H7 (cell line): ENCODE results near the gene ZNF665. TPM values are rescaled to one million over a fixed set of nuclear protein-coding genes. Genes with fewer than 3 reads are reported as not detected.
"Not testable (repeated sequence)": the region's sequence is repeated elsewhere in the genome, so short reads cannot be mapped to it uniquely, and the experiment has no call there.

ENCODE experiments used
- DNase-seq: peaks from one replicate; pipeline ENCODE4 v3.0.0; 2012
- H3K27me3 ChIP-seq: 2 replicates; pipeline ENCODE4 v1.6.0; 2011; ENCODE audit warnings: mild to moderate bottlenecking, low read length; ENCODE audit not compliant: control insufficient read depth, insufficient read depth
- H3K36me3 ChIP-seq: replicated peaks from 2 replicates; pipeline ENCODE4 v1.5.1; 2011; ENCODE audit warnings: low read length; ENCODE audit not compliant: control insufficient read depth, insufficient read depth
- H3K4me3 ChIP-seq: 2 replicates; pipeline ENCODE4 v1.5.1; 2011; ENCODE audit warnings: low read depth, mild to moderate bottlenecking, control low read depth, low read length, moderate library complexity; ENCODE audit not compliant: insufficient read depth
- total RNA-seq: library from RNA; depleted of rRNA; stranded (reverse); fragments of >200 nt; shearing (Covaris generic); gene quantifications from 2 replicates; pipeline ENCODE4 v1.2.3, GENCODE V29; 2014; rRNA removed

ZNF665 gene
- 3.9 and 4.0 TPM in 2 replicates for total RNA-seq

GRCh38 chr19:53192771-53193534 is at the start of gene ZNF665:
Gene ZNF665, minus strand, starts transcription at chr19:53193358. Its CDS starts 10,460 bp downstream, at chr19:53182898.
- Histone ChIP-seq H3K27me3 (peaks cover 5% of the 10 kb centered on the region; the same call in 1 of the 2 replicates), H3K36me3 (no peaks in the 10 kb centered on the region), H3K4me3 (peak within 1 kb of the TSS; percentile 83)
- peak; percentile 93 for DNase-seq

DNA sequence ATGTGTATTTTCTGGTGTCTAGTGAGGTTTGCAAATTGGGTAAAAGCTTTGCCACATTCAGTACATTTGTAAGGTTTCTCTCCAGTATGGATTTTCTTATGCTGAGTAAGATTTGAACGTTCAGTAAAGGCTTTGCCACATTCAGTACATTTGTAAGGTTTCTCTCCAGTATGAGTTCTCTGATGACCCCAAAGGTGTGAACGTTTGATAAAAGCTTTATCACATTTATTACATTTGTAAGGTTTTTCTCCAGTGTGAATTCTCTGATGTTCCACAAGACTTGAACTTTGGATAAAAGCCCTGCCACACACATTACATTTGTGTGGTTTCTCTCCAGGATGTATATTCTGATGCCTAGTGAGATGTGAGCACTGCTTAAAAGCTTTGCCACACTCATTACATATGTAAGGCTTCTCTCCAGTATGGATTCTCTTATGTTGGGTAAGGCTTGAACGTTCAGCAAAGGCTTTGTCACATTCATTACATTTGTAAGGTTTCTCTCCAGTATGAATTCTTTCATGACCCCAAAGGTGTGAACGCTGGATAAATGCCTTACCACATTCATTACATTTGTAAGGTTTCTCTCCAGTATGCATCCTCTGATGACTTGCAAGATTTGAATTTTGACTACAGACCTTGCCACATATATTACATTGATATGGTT is 44.1 kb upstream of the ZNF665 start:
- no peaks in the 10 kb centered on the region for H3K27me3 ChIP-seq
- DNase-seq, result no peak
- H3K36me3 ChIP-seq, result peaks cover 2% of the 10 kb centered on the region; the same call in 1 of the 2 replicates
- no peak overlapping the region for H3K4me3 ChIP-seq

DNA sequence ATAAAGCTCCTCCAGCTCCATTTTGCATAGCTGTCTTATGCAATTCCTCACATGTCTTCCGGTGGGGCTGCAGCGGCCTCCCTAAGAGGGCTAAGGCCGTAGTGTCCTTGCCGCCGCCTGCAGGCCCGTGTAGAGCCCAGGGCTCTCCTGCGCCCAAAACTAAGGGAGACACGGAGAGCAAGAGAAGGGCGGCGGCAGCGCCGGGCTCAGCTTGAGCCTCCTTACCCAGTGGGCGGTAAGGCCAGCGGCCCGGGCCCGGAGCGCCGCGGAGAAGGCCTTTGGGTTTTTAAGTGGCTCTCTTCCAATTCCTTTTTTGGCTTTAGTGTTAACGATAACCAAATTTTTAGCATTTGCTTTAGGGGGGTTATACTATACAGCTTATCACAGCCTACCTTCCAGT is 31.4 kb upstream of the ZNF665 start:
- DNase-seq, result no peak
- no peak overlapping the region for H3K4me3 ChIP-seq
- no peaks in the 10 kb centered on the region for H3K27me3 ChIP-seq
- H3K36me3 ChIP-seq, result no peaks in the 10 kb centered on the region

- not testable (repeated sequence) for H3K36me3 ChIP-seq, H3K4me3 ChIP-seq, DNase-seq, H3K27me3 ChIP-seq
Observed at GRCh38 chr19:53222716-53223115, 29.6 kb upstream of the ZNF665 start.

DNA sequence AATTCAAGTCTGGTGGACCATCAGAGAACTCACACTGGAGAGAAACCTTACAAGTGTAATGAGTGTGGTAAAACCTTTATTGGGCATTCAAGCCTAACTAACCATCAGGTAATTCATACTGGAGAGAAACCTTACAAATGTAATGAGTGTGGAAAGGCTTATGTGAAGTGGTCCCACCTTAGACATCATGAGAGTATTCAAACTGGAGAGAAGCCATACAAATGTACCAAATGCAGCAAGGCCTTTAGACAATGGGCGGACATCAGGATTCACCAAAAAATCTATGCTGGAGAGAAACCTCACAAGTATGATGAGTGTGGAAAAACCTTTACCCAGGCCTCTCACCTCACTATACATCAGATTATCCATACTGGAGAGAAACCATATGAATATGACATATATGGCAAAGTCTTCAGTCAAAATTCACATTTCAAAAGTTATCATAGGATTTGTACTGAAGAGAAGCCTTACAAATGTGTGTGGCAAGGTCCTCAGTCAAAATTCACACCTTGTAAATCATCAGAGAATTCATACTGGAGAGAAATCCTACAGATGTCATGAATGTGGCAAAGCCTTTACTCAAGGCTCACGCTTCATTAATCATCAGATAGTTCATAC is 19.7 kb upstream of the ZNF665 start:
- H3K36me3 ChIP-seq, result no peaks in the 10 kb centered on the region; the same call in none of the 2 replicates
- no peak for DNase-seq
- no peak overlapping the region for H3K4me3 ChIP-seq
- H3K27me3 ChIP-seq, result no peaks in the 10 kb centered on the region

GRCh38 chr19:53211554-53211953 is 18.4 kb upstream of the ZNF665 start:
- not testable (repeated sequence) for H3K36me3 ChIP-seq, DNase-seq, H3K27me3 ChIP-seq, H3K4me3 ChIP-seq

- Histone ChIP-seq H3K36me3 (no peaks in the 10 kb centered on the region), H3K4me3 (peak overlapping the region; percentile 78), H3K27me3 (peaks cover 5% of the 10 kb centered on the region; the same call in 1 of the 2 replicates)
- DNase-seq, result peak; percentile 100
Observed at GRCh38 chr19:53196777-53197396, 3.7 kb upstream of the ZNF665 start.

- no peak overlapping the region for H3K4me3 ChIP-seq
- H3K27me3 ChIP-seq, result peaks cover 5% of the 10 kb centered on the region; the same call in 1 of the 2 replicates
- DNase-seq, result peak; percentile 80
- no peaks in the 10 kb centered on the region for H3K36me3 ChIP-seq
Observed at GRCh38 chr19:53195265-53195903, 2.2 kb upstream of the ZNF665 start.

DNA sequence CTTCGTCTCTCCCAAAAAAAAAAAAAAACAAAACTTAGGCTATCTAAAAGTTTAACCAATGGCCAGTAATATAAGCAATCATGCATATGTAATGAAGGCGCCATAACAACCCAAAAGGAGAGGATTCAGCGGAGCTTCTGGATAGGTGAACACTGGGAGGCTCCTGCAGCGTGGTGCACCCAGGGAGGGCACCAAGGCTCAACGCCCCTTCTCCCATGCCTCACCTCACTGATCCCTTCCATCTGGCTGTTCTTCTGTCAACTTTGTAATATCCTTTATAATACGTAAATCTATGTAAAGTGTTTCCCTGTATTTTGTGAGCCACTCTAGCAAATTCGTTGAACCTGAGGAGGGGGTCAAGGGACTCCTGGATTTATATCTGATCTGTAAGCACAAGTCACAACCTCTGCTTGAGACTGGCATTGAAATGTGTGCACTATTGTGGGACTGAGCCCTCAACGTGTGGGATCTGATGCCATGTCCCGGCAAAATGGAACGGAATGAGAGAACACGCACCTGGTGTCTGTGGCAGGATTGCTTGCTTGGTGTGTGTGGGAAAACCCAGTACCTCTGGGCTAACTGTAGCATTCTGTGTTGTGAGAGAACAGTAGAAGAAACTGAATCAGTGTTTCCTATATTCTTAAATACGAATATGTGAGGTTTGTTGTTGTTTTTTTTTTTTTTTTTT is 521 bp upstream of the ZNF665 start:
- H3K36me3 ChIP-seq, result no peaks in the 10 kb centered on the region
- H3K27me3 ChIP-seq, result peaks cover 5% of the 10 kb centered on the region; the same call in 1 of the 2 replicates
- peak; percentile 41 for DNase-seq
- peak overlapping the region; percentile 8; the same call in 1 of the 2 replicates for H3K4me3 ChIP-seq

- Histone ChIP-seq H3K27me3 (peaks cover 1% of the 10 kb centered on the region; the same call in 1 of the 2 replicates), H3K4me3 (no peak overlapping the region), H3K36me3 (no peaks in the 10 kb centered on the region)
- no peak for DNase-seq
Observed at GRCh38 chr19:53190253-53190652, 2.9 kb downstream of the ZNF665 start.

DNA sequence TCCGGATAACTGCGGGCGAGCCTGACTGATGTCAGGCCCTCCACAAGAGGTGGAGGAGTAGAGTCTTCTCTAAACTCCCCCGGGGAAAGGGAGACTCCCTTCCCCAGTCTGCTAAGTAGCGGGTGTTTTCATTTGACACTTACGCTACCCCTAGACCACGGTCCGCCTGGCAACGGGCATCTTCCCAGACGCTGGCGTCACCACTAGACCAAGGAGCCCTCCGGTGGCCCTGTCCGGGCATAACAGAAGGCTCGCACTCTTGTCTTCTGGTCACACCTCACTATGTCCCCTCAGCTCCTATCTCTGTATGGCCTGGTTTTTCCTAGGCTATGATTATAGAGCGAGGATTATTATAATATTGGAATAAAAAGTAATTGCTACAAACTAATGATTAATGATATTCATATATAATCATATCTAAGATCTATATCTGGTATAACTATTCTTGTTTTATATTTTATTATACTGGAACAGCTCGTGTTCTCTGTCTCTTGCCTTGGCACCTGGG is 3.4 kb downstream of the ZNF665 start:
- H3K27me3 ChIP-seq, H3K36me3 ChIP-seq, H3K4me3 ChIP-seq, DNase-seq: not testable (repeated sequence)

DNA sequence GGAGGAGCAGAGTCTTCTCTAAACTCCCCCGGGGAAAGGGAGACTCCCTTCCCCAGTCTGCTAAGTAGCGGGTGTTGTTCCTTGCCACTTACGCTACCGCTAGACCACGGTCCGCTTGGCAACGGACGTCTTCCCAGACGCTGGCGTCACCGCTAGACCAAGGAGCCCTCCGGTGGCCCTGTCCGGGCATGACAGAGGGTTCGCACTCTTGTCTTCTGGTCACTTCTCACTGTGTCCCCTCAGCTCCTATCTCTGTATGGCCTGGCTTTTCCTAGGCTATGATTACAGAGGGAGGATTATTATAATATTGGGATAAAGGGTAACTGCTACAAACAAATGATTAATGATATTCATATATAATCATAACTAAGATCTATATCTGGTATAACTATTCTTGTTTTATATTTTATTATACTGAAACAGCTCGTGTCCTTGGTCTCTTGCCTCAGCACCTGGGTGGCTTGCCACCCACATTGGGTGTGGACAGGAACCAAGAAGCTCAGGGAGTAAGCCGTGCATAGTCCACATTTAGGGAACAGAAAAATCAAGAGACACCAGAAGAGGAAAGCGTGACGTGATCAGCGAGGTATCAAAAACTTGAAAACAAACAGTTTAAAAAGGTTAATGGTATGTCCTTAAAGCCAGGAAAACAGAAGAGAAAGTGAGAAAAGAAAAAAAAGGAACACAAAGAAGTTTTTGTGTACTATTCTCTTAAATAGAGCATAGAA is 7.8 kb downstream of the ZNF665 start:
- not testable (repeated sequence) for H3K36me3 ChIP-seq, DNase-seq, H3K4me3 ChIP-seq, H3K27me3 ChIP-seq
